Kidney glomerular epithelial cell (primary cell): ENCODE measurements around the gene ARHGAP8.

Source experiments
- DNase-seq: peaks from one replicate; lab custom pipeline; 2025; lab: John Stamatoyannopoulos, UW

The ARHGAP8 gene

GRCh38 chr22:44804327-44804726 is 52.0 kb downstream of the ARHGAP8 start:
- no peak for DNase-seq

DNA sequence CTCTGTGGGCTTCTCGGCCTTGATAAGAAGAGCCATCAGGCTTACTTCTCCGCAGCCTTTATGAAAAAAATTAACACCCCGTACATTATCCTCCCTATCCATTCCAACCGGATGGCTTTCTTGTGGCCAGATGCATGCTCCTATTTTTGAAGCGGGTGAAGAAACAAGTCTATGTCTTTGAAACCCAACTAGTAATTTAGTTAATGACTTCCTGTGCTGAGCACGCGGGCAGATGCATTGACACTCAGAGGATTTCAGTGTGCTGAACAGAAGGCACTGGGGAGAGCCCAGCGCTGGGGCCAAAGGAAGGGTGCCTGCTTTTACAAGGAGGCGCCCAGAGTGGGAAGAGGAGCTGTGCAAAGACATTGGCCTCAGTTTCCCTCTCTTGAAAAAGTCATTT is 53.3 kb downstream of the ARHGAP8 start:
- no peak for DNase-seq

DNA sequence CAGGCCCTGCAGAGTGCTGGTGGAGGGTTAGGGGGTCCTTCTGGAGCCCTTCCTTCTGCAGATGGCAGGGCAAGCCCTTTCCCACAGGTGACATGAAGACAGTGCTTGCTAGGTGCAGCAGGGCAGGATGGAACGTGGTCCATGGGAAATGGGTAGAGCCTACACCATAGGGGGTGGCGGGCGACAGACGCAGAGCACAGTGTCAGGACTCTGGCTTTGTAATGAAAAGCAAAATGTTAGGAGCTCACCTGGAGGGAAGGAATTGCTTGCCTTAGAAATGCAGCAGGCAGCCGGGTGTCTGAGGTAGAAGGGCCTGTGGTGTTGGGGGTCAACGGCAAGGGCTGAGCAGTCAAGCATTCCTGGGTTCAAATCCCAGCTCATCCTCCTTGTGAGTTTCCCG is 54.9 kb downstream of the ARHGAP8 start:
- no peak for DNase-seq

GRCh38 chr22:44807915-44808690 is 55.7 kb downstream of the ARHGAP8 start:
- no peak for DNase-seq

GRCh38 chr22:44809456-44809855 is 57.1 kb downstream of the ARHGAP8 start:
- DNase-seq, result no peak

GRCh38 chr22:44811141-44811540 is 58.8 kb downstream of the ARHGAP8 start:
- DNase-seq, result no peak

- DNase-seq, result no peak
Measured at GRCh38 chr22:44813416-44813815, 61.0 kb downstream of the ARHGAP8 start.

DNA sequence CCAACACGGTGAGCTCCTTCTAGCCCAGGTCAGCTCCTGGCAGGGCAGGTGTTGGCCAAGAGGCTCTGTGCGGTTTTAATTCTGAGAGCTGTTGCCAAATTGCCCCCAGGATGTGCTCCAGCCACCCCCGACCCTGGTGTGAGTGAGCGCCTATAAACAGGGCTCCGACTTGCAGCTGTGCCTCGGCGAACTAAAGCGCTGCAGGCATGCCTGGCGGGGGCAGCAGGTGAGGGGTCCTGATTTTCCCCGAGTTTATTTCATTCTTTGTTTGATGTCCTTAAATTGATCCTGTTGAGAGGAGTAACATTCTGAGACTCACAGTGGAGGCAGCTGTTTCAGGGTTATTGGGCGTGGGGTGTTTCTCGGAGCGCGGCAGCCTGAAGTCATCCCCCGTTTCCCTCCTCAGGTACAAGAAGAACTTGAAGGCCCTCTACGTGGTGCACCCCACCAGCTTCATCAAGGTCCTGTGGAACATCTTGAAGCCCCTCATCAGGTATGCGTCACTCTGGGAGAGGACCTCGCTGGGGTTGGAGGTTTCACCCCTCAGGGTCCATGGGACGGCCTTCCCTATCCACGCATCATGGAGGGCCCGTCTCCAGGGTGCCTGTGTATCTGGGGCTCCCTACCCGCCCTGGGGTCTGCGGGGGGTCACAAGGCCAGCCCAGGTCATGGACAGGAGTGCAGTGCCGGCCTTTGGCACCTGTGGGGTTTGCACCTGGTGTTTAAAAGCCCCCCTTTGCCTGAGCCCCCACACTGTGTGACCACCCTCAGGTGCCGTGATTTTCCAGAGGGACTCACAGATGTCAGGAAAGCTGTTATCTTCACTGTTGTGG is 62.1 kb downstream of the ARHGAP8 start:
- DNase-seq, result no peak

DNA sequence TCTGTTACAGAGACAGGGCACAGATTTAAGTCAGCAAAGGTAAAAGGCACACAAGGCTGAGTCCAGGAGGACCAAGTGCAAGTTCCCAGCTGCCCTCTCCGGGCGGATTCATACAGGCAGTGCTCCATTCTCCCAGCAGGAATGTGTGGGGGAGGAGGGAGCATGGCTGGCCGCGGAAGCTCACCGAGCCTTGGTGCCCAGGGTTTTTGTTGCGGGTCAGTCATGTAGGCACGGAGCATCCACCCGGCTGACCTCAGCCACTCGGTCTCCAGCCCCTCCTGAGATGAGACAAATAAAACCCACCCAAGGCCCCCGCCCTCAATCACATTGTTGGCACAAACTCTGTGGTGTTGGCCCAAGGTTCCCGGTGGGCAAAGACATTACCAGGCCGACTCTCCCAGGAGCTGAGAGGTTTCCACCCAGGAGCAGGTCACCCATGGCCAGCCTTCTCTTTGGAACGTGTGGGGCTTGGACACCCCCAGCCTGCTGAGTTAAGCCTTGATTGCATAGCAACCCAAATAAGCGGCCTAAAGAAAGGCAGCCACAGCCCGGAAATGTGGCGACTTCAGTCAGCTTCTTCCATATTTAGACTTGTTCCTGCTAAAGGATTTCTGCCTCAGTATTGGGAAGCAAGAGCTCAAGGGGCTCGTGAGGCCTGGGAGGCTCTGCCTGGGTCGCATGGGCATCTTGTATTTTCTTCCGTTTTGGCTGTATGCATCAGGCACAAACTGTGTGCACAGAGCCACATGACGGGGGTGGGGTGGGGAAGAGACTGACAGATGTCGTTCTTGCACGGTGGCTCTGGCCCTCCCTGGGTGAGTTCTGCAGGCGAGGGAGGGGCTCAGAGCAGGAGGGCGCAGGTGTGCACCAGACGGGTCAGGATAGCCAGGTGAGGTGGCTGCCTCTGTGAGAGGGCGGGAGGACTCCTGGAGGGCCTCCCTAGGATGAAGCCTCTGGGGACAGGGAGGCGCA is 63.0 kb downstream of the ARHGAP8 start:
- peak; percentile 3 for DNase-seq

GRCh38 chr22:44816141-44816540 is 63.8 kb downstream of the ARHGAP8 start:
- DNase-seq, result no peak

GRCh38 chr22:44818727-44819126 is 66.4 kb downstream of the ARHGAP8 start:
- no peak for DNase-seq

- DNase-seq, result no peak
Measured at GRCh38 chr22:44819966-44820631, 67.7 kb downstream of the ARHGAP8 start.

DNA sequence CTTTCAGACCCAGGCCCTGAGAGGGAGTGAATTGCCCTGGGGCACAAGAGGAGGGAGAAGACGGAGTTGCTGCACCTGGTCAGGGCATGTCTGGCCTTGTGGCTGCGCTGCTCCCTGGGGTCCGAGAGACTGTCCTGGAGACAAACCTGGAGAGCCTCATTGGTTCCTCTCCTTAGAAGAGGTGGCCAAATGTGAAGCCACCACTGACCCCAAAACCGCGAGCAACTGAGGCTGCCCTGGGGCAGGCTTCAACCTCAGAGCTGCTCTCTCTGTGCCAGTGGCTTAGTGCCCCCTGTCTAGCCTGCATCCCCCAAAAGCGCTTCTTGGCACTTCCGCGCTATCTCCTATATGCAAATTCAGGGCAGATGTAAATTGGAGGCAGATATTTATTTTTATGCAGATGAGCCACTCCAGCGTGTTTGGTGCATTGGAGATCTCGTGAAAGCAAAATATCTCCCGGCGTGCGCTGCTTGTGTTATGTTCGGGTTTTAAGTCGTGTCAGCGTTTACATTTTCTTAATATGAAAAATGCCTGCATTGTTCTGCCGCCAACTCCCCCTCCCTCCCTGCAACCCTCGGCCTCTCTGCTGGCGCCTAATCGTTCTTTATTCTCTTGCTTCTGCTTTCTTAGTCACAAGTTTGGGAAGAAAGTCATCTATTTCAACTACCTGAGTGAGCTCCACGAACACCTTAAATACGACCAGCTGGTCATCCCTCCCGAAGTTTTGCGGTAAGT is 69.5 kb downstream of the ARHGAP8 start:
- DNase-seq, result no peak

DNA sequence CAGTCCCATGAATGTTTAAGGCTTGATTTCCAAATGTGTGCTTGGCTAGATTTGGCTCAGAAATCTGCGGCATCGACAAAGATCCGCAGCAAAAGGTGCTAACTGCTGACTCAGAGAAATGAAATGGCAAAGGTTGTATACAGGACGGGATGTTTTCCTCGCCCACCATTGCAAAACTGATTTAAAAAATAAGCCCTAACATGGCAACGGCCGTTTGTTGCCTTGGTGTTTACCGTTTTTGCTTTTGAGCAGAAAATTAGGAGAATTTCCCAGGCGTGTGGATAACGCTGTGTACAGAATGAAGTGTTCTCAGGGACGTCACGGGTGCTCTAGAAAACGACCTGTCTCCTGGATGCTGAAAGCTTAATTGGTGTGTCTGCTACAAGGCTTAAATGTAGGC is 70.2 kb downstream of the ARHGAP8 start:
- DNase-seq, result no peak

DNA sequence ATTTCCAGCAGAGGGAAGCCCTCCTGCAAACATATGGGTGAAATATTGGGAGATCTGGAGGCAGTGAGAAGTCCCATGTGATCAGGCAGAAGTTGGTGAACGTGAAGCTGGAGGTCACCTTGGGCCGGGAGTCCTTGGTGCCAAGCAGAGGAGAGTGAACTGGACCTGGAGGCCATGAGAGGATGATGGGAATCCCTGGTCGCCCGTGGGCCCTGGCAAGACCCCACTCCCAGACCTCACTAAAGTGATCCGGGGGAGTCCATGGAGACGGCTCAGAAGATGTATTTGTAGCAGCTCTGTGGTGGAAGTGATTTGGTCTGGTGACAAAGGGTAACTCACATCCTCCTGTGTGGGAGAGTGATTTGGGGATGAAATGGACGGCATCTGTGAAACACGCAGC is 71.0 kb downstream of the ARHGAP8 start:
- DNase-seq, result no peak

GRCh38 chr22:44823806-44824205 is 71.4 kb downstream of the ARHGAP8 start:
- no peak for DNase-seq

GRCh38 chr22:44824271-44824670 is 71.9 kb downstream of the ARHGAP8 start:
- no peak for DNase-seq

GRCh38 chr22:44825310-44826150 is 73.2 kb downstream of the ARHGAP8 start:
- no peak for DNase-seq

- DNase-seq, result no peak
Measured at GRCh38 chr22:44827666-44828190, 75.4 kb downstream of the ARHGAP8 start.

GRCh38 chr22:44828193-44828592 is 75.8 kb downstream of the ARHGAP8 start:
- no peak for DNase-seq
